Activated T-helper 2 cell treated with anti-CD3 and anti-CD28 coated beads, Interferon-gamma antibody, Interleukin-2, Interleukin-4, amounts not matched to agents 10 μg/mL and 5 μg/mL and 100 μg/mL, durations not matched to agents 14 hours and 24 hours and 36 hours (primary cell): ENCODE measurements around the gene RHOBTB1. TPM values are rescaled to one million over a fixed set of nuclear protein-coding genes. Genes with fewer than 3 reads are reported as not detected.

Source experiments
- DNase-seq: peaks from one replicate; pipeline ENCODE4 v3.0.0; 2021; ENCODE audit warnings: low spot score
- H3K27ac Mint-ChIP-seq: one replicate; pipeline ENCODE4 v1.8.0; 2021; ENCODE audit warnings: mixed read lengths
- H3K27me3 Mint-ChIP-seq: one replicate; pipeline ENCODE4 v1.8.0; 2021; ENCODE audit warnings: low read depth, mixed read lengths
- H3K36me3 Mint-ChIP-seq: one replicate; pipeline ENCODE4 v1.8.0; 2021; ENCODE audit warnings: low read depth, mixed read lengths
- H3K4me1 Mint-ChIP-seq: one replicate; pipeline ENCODE4 v1.8.0; 2021; ENCODE audit warnings: low read depth, mixed read lengths
- H3K4me3 Mint-ChIP-seq: one replicate; pipeline ENCODE4 v1.8.0; 2021; ENCODE audit warnings: low read depth, mild to moderate bottlenecking, moderate library complexity, mixed read lengths
- H3K9me3 Mint-ChIP-seq: one replicate; pipeline ENCODE4 v1.8.0; 2021; ENCODE audit warnings: mixed read lengths
- intact Hi-C: fragments of 100-400 bp; cut with micrococcal nuclease; formaldehyde crosslinking; loops from one replicate; pipeline ENCODE4 v1.15.1; 2023
- total RNA-seq: library from RNA; stranded (reverse); gene quantifications from 2 replicates; pipeline ENCODE4 v1.2.3, GENCODE V29; 2022

The RHOBTB1 gene
- total RNA-seq, 1 donor from 2014 or later, result 0.30 TPM

DNA sequence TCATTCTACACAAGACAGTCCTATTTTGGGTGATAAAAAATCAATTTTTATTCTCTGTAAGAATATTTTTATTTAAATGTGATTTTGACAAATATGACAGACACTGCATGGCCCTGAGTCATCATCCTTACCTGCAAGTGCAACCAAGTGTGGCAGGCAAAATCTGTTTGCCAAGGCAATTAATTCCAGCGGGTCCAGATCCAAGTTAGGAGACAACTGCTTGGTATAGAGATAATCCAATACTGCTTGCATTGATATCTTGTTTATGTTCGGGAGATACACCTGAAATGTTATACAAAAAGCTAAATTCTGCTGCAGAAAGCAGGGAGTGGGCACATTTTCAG, 66.2 kb downstream of the RHOBTB1 start:
- no peak overlapping the region for H3K4me3 Mint-ChIP-seq
- intact Hi-C loops, result no loop called here
- H3K36me3 Mint-ChIP-seq, result no peaks in the 10 kb centered on the region
- H3K27ac Mint-ChIP-seq, result no peak overlapping the region
- DNase-seq, result no peak
- no peaks in the 10 kb centered on the region for H3K4me1 Mint-ChIP-seq
- H3K9me3 Mint-ChIP-seq, result no peaks in the 10 kb centered on the region
- peaks cover 4% of the 10 kb centered on the region for H3K27me3 Mint-ChIP-seq

DNA sequence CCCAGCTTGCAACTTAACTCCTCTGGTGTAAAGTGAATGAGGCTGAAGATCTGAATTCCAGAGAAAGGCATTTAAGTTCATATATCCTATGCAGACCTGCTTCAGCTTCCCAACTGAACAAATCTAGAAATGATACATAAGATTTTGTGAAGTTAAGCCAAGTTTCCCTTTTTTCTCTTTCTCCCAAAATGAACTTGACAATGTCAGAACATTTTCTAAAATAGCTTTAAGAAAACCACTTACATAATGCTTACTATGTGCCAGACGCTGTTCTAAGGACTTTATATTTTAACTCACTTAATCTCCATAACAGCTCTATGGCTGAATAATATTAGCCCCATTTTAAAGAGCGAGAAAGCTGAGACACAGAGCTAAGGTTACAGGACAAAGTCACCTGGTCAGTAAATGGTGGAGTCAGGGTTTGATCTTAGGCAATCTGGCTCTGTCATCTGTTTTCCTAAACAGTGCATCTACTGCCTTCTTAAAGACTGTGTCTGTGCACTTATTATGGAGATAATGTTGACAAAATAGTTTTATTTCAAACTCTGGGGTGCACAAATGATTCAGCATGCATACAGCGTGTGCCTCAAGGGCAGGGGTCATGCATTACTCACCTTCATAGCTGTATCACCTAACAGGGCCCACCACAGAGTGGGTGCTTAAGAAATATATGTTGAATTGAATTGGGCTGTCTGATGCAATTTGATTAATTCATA, 66.8 kb downstream of the RHOBTB1 start:
- peaks cover 4% of the 10 kb centered on the region for H3K27me3 Mint-ChIP-seq
- H3K27ac Mint-ChIP-seq, result no peak overlapping the region
- intact Hi-C loops, result no loop called here
- no peak for DNase-seq
- H3K4me1 Mint-ChIP-seq, result no peaks in the 10 kb centered on the region
- no peaks in the 10 kb centered on the region for H3K36me3 Mint-ChIP-seq
- H3K4me3 Mint-ChIP-seq, result no peak overlapping the region
- no peaks in the 10 kb centered on the region for H3K9me3 Mint-ChIP-seq

- H3K4me1 Mint-ChIP-seq, result no peaks in the 10 kb centered on the region
- H3K27ac Mint-ChIP-seq, result no peak overlapping the region
- peaks cover 4% of the 10 kb centered on the region for H3K27me3 Mint-ChIP-seq
- H3K9me3 Mint-ChIP-seq, result no peaks in the 10 kb centered on the region
- no peak overlapping the region for H3K4me3 Mint-ChIP-seq
- DNase-seq, result no peak
- H3K36me3 Mint-ChIP-seq, result no peaks in the 10 kb centered on the region
- intact Hi-C loops, result no loop called here
Observed at GRCh38 chr10:60873758-60874157, 70.2 kb downstream of the RHOBTB1 start.

- no peak overlapping the region for H3K4me3 Mint-ChIP-seq
- no peaks in the 10 kb centered on the region for H3K9me3 Mint-ChIP-seq
- intact Hi-C loops, result no loop called here
- no peaks in the 10 kb centered on the region for H3K4me1 Mint-ChIP-seq
- no peak overlapping the region for H3K27ac Mint-ChIP-seq
- DNase-seq, result no peak
- H3K27me3 Mint-ChIP-seq, result peaks cover 4% of the 10 kb centered on the region
- no peaks in the 10 kb centered on the region for H3K36me3 Mint-ChIP-seq
Observed at GRCh38 chr10:60872451-60872850, 71.5 kb downstream of the RHOBTB1 start.

DNA sequence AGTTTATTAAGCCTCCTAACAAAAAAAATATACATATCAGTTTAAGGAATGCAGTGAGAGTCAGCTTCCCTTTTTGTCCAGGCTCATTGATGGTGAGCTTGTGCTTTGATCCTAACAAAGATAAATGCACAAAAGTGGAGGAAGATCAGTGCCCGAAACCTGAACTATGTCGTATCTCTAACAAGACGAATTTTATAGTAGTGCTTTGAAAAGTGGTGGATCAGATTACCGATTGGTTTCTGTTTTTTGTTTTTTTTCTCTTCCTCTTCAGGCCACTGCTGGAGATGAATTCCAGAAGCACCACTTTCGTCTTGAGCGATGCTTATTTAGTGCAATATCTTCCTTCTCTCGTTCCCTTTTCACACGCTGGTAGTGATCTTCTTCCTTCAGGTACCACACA, 72.8 kb downstream of the RHOBTB1 start:
- H3K27me3 Mint-ChIP-seq, result peaks cover 2% of the 10 kb centered on the region
- intact Hi-C loops, result no loop called here
- no peak overlapping the region for H3K4me3 Mint-ChIP-seq
- no peak overlapping the region for H3K27ac Mint-ChIP-seq
- no peaks in the 10 kb centered on the region for H3K9me3 Mint-ChIP-seq
- no peaks in the 10 kb centered on the region for H3K36me3 Mint-ChIP-seq
- no peaks in the 10 kb centered on the region for H3K4me1 Mint-ChIP-seq
- DNase-seq, result no peak

DNA sequence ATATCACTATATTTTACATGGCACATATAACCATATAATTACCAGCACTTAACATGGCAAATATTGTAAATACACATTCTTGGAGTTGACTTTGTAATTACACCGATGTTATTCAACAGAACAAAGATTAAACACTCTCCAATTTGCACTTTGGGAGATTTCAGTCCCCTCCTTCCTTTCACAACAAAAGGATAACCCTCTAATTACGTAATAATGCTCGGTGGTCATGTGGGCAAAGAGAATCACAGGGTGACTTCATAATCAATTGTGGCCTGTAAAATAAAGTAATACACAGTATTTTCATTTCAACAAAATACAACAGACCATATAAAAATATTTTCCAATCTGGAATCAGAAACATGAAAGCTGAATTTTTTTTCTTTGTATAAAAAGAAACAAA, 73.2 kb downstream of the RHOBTB1 start:
- intact Hi-C loops, result no loop called here
- Mint-ChIP-seq H3K4me3 (no peak overlapping the region), H3K27ac (no peak overlapping the region), H3K27me3 (peaks cover 2% of the 10 kb centered on the region), H3K36me3 (no peaks in the 10 kb centered on the region), H3K4me1 (no peaks in the 10 kb centered on the region), H3K9me3 (no peaks in the 10 kb centered on the region)
- no peak for DNase-seq

GRCh38 chr10:60870416-60870728, 73.6 kb downstream of the RHOBTB1 start:
- Mint-ChIP-seq H3K27me3 (no peaks in the 10 kb centered on the region), H3K27ac (no peak overlapping the region), H3K36me3 (no peaks in the 10 kb centered on the region), H3K4me1 (no peaks in the 10 kb centered on the region), H3K9me3 (no peaks in the 10 kb centered on the region), H3K4me3 (no peak overlapping the region)
- intact Hi-C loops, result no loop called here
- DNase-seq, result no peak

- no peak for DNase-seq
- Mint-ChIP-seq H3K27ac (no peak overlapping the region), H3K4me3 (no peak overlapping the region), H3K4me1 (no peaks in the 10 kb centered on the region), H3K27me3 (no peaks in the 10 kb centered on the region), H3K36me3 (no peaks in the 10 kb centered on the region), H3K9me3 (no peaks in the 10 kb centered on the region)
- intact Hi-C loops, result no loop called here
Observed at GRCh38 chr10:60869652-60870415, 74.2 kb downstream of the RHOBTB1 start.

GRCh38 chr10:60868946-60869345, 75.0 kb downstream of the RHOBTB1 start:
- H3K9me3 Mint-ChIP-seq, result no peaks in the 10 kb centered on the region
- no peak for DNase-seq
- H3K4me3 Mint-ChIP-seq, result no peak overlapping the region
- H3K4me1 Mint-ChIP-seq, result no peaks in the 10 kb centered on the region
- no peaks in the 10 kb centered on the region for H3K36me3 Mint-ChIP-seq
- peaks cover under 1% of the 10 kb centered on the region for H3K27me3 Mint-ChIP-seq
- H3K27ac Mint-ChIP-seq, result no peak overlapping the region
- intact Hi-C loops, result no loop called here

- H3K36me3 Mint-ChIP-seq, result no peaks in the 10 kb centered on the region
- no peak overlapping the region for H3K27ac Mint-ChIP-seq
- H3K4me3 Mint-ChIP-seq, result no peak overlapping the region
- DNase-seq, result no peak
- peaks cover 2% of the 10 kb centered on the region for H3K27me3 Mint-ChIP-seq
- intact Hi-C loops, result no loop called here
- H3K4me1 Mint-ChIP-seq, result no peaks in the 10 kb centered on the region
- H3K9me3 Mint-ChIP-seq, result no peaks in the 10 kb centered on the region
Observed at GRCh38 chr10:60865198-60865783, 78.7 kb downstream of the RHOBTB1 start.

GRCh38 chr10:60863796-60864195, 80.2 kb downstream of the RHOBTB1 start:
- no peaks in the 10 kb centered on the region for H3K36me3 Mint-ChIP-seq
- no peaks in the 10 kb centered on the region for H3K4me1 Mint-ChIP-seq
- H3K9me3 Mint-ChIP-seq, result no peaks in the 10 kb centered on the region
- H3K27me3 Mint-ChIP-seq, result peaks cover 2% of the 10 kb centered on the region
- intact Hi-C loops, result no loop called here
- H3K27ac Mint-ChIP-seq, result no peak overlapping the region
- no peak overlapping the region for H3K4me3 Mint-ChIP-seq
- DNase-seq, result no peak

DNA sequence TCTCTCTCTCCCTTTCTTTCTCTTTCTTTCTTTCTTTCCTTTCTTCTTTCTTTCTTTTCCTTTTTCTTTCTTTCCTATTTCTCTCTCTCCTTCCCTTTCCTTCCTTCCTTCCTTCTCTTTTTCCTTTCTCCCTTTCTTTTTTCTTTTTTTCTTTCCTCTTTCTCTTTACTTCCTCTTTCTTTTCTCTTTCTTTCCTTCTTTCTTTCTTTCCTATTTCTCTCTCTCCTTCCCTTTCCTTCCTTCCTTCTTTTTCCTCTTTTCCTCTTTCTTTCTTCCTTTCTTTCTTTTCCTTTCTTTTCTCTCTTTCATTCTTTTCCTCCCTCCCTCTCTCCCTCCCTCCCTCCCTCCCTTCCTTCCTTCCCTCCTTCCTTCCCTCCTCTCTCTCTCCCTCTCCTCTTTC, 81.5 kb downstream of the RHOBTB1 start:
- Mint-ChIP-seq H3K36me3 (no peaks in the 10 kb centered on the region), H3K4me3 (no peak overlapping the region), H3K4me1 (no peaks in the 10 kb centered on the region), H3K27me3 (peaks cover 2% of the 10 kb centered on the region), H3K9me3 (no peaks in the 10 kb centered on the region), H3K27ac (no peak overlapping the region)
- DNase-seq, result no peak
- intact Hi-C loops, result no loop called here

GRCh38 chr10:60856405-60856804, 87.6 kb downstream of the RHOBTB1 start:
- intact Hi-C loops, result no loop called here
- Mint-ChIP-seq H3K36me3 (no peaks in the 10 kb centered on the region), H3K9me3 (no peaks in the 10 kb centered on the region), H3K27ac (no peak overlapping the region), H3K4me3 (no peak overlapping the region), H3K27me3 (no peaks in the 10 kb centered on the region), H3K4me1 (no peaks in the 10 kb centered on the region)
- no peak for DNase-seq
